Measurements from ENCODE around the gene BPNT1.

Gene BPNT1

GRCh38 chr1:220089650-220090556 lies at the start of gene BPNT1:
TSS of gene BPNT1 (minus strand) at chr1:220089788. CDS start at chr1:220079846, 9,942 bp downstream.
- Histone ChIP-seq H3K27me3 (ENCODE audit: control insufficient read depth, insufficient read depth, low read length) (no peaks in the 10 kb centered on the region), H3K36me3 (ENCODE audit: control insufficient read depth, low read depth, low read length) (no peaks in the 10 kb centered on the region), H3K4me3 (ENCODE audit: low read length) (peak within 1 kb of the TSS; percentile 70), H3K9me3 (ENCODE audit: control insufficient read depth, low read depth, low read length) (no peaks in the 10 kb centered on the region), H3K27ac (ENCODE audit: low read length) (no peak within 1 kb of the TSS), H3K9ac (ENCODE audit: low read length) (peak within 1 kb of the TSS; percentile 42), H3K4me1 (ENCODE audit: control insufficient read depth, low read depth, low read length) (no peaks in the 10 kb centered on the region)

GRCh38 chr1:220137019-220137786 lies 47.6 kb upstream of the BPNT1 start:
- no peaks in the 10 kb centered on the region for H3K9me3 ChIP-seq (ENCODE audit: control insufficient read depth, low read depth, low read length)
- H3K4me1 ChIP-seq (ENCODE audit: control insufficient read depth, low read depth, low read length), result no peaks in the 10 kb centered on the region
- no peak overlapping the region for H3K4me3 ChIP-seq (ENCODE audit: low read length)
- peaks cover 59% of the 10 kb centered on the region for H3K36me3 ChIP-seq (ENCODE audit: control insufficient read depth, low read depth, low read length)
- H3K27ac ChIP-seq (ENCODE audit: low read length), result no peak overlapping the region
- H3K27me3 ChIP-seq (ENCODE audit: control insufficient read depth, insufficient read depth, low read length), result no peaks in the 10 kb centered on the region
- no peak overlapping the region for H3K9ac ChIP-seq (ENCODE audit: low read length)

GRCh38 chr1:220135755-220136154 lies 46.2 kb upstream of the BPNT1 start:
- Histone ChIP-seq H3K36me3 (ENCODE audit: control insufficient read depth, low read depth, low read length) (peaks cover 47% of the 10 kb centered on the region), H3K9ac (ENCODE audit: low read length) (no peak overlapping the region), H3K27ac (ENCODE audit: low read length) (no peak overlapping the region), H3K4me3 (ENCODE audit: low read length) (no peak overlapping the region), H3K27me3 (ENCODE audit: control insufficient read depth, insufficient read depth, low read length) (no peaks in the 10 kb centered on the region), H3K4me1 (ENCODE audit: control insufficient read depth, low read depth, low read length) (no peaks in the 10 kb centered on the region), H3K9me3 (ENCODE audit: control insufficient read depth, low read depth, low read length) (no peaks in the 10 kb centered on the region)

- Histone ChIP-seq H3K36me3 (ENCODE audit: control insufficient read depth, low read depth, low read length) (peaks cover 31% of the 10 kb centered on the region), H3K4me1 (ENCODE audit: control insufficient read depth, low read depth, low read length) (no peaks in the 10 kb centered on the region)
These were observed 40.1 kb upstream of the BPNT1 start for GRCh38 chr1:220129479-220130210.

GRCh38 chr1:220127076-220127475 lies 37.5 kb upstream of the BPNT1 start:
- H3K4me1 ChIP-seq (ENCODE audit: control insufficient read depth, low read depth, low read length), result no peaks in the 10 kb centered on the region
- H3K9me3 ChIP-seq (ENCODE audit: control insufficient read depth, low read depth, low read length), result no peaks in the 10 kb centered on the region
- H3K27ac ChIP-seq (ENCODE audit: low read length), result no peak overlapping the region
- no peaks in the 10 kb centered on the region for H3K27me3 ChIP-seq (ENCODE audit: control insufficient read depth, insufficient read depth, low read length)
- peaks cover 23% of the 10 kb centered on the region for H3K36me3 ChIP-seq (ENCODE audit: control insufficient read depth, low read depth, low read length)
- H3K4me3 ChIP-seq (ENCODE audit: low read length), result no peak overlapping the region
- no peak overlapping the region for H3K9ac ChIP-seq (ENCODE audit: low read length)

More at GRCh38 chr1:220129479-220130210, 40.1 kb upstream of the BPNT1 start:
- H3K4me3 ChIP-seq (ENCODE audit: low read length), result no peak overlapping the region
- no peak overlapping the region for H3K27ac ChIP-seq (ENCODE audit: low read length)
- no peaks in the 10 kb centered on the region for H3K9me3 ChIP-seq (ENCODE audit: control insufficient read depth, low read depth, low read length)
- H3K9ac ChIP-seq (ENCODE audit: low read length), result no peak overlapping the region
- H3K27me3 ChIP-seq (ENCODE audit: control insufficient read depth, insufficient read depth, low read length), result no peaks in the 10 kb centered on the region

GRCh38 chr1:220124542-220124941 lies 35.0 kb upstream of the BPNT1 start:
- no peak overlapping the region for H3K4me3 ChIP-seq (ENCODE audit: low read length)
- peaks cover 23% of the 10 kb centered on the region for H3K36me3 ChIP-seq (ENCODE audit: control insufficient read depth, low read depth, low read length)
- no peaks in the 10 kb centered on the region for H3K4me1 ChIP-seq (ENCODE audit: control insufficient read depth, low read depth, low read length)
- H3K9ac ChIP-seq (ENCODE audit: low read length), result no peak overlapping the region
- H3K9me3 ChIP-seq (ENCODE audit: control insufficient read depth, low read depth, low read length), result no peaks in the 10 kb centered on the region
- H3K27ac ChIP-seq (ENCODE audit: low read length), result no peak overlapping the region
- H3K27me3 ChIP-seq (ENCODE audit: control insufficient read depth, insufficient read depth, low read length), result no peaks in the 10 kb centered on the region

GRCh38 chr1:220123889-220124288 lies 34.3 kb upstream of the BPNT1 start:
- Histone ChIP-seq H3K4me3 (ENCODE audit: low read length) (no peak overlapping the region), H3K36me3 (ENCODE audit: control insufficient read depth, low read depth, low read length) (peaks cover 23% of the 10 kb centered on the region), H3K9ac (ENCODE audit: low read length) (no peak overlapping the region), H3K4me1 (ENCODE audit: control insufficient read depth, low read depth, low read length) (no peaks in the 10 kb centered on the region), H3K9me3 (ENCODE audit: control insufficient read depth, low read depth, low read length) (no peaks in the 10 kb centered on the region), H3K27me3 (ENCODE audit: control insufficient read depth, insufficient read depth, low read length) (no peaks in the 10 kb centered on the region), H3K27ac (ENCODE audit: low read length) (no peak overlapping the region)

GRCh38 chr1:220123066-220123465 lies 33.5 kb upstream of the BPNT1 start:
- H3K27ac ChIP-seq (ENCODE audit: low read length), result no peak overlapping the region
- H3K4me1 ChIP-seq (ENCODE audit: control insufficient read depth, low read depth, low read length), result no peaks in the 10 kb centered on the region
- H3K9ac ChIP-seq (ENCODE audit: low read length), result no peak overlapping the region
- peaks cover 19% of the 10 kb centered on the region for H3K36me3 ChIP-seq (ENCODE audit: control insufficient read depth, low read depth, low read length)
- no peaks in the 10 kb centered on the region for H3K9me3 ChIP-seq (ENCODE audit: control insufficient read depth, low read depth, low read length)
- H3K27me3 ChIP-seq (ENCODE audit: control insufficient read depth, insufficient read depth, low read length), result no peaks in the 10 kb centered on the region
- no peak overlapping the region for H3K4me3 ChIP-seq (ENCODE audit: low read length)

GRCh38 chr1:220121791-220122530 lies 32.4 kb upstream of the BPNT1 start:
- Histone ChIP-seq H3K27ac (ENCODE audit: low read length) (no peak overlapping the region), H3K4me3 (ENCODE audit: low read length) (no peak overlapping the region), H3K9ac (ENCODE audit: low read length) (no peak overlapping the region), H3K9me3 (ENCODE audit: control insufficient read depth, low read depth, low read length) (no peaks in the 10 kb centered on the region), H3K27me3 (ENCODE audit: control insufficient read depth, insufficient read depth, low read length) (no peaks in the 10 kb centered on the region), H3K4me1 (ENCODE audit: control insufficient read depth, low read depth, low read length) (no peaks in the 10 kb centered on the region), H3K36me3 (ENCODE audit: control insufficient read depth, low read depth, low read length) (peaks cover 12% of the 10 kb centered on the region)

GRCh38 chr1:220119043-220119512 lies 29.5 kb upstream of the BPNT1 start:
- no peaks in the 10 kb centered on the region for H3K27me3 ChIP-seq (ENCODE audit: control insufficient read depth, insufficient read depth, low read length)
- no peak overlapping the region for H3K9ac ChIP-seq (ENCODE audit: low read length)
- H3K4me1 ChIP-seq (ENCODE audit: control insufficient read depth, low read depth, low read length), result no peaks in the 10 kb centered on the region
- peaks cover 19% of the 10 kb centered on the region for H3K36me3 ChIP-seq (ENCODE audit: control insufficient read depth, low read depth, low read length)
- H3K9me3 ChIP-seq (ENCODE audit: control insufficient read depth, low read depth, low read length), result no peaks in the 10 kb centered on the region
- H3K27ac ChIP-seq (ENCODE audit: low read length), result no peak overlapping the region
- no peak overlapping the region for H3K4me3 ChIP-seq (ENCODE audit: low read length)
